ENCODE data around the gene COL4A4. TPM values are rescaled to one million over a fixed set of nuclear protein-coding genes. Genes with fewer than 3 reads are reported as not detected.

COL4A4 gene
- total RNA-seq, 1 donor, result 0.36 TPM

- Histone ChIP-seq H3K4me2 (ENCODE audit: insufficient read depth, low read length) (peak overlapping the region; percentile 63), H3K36me3 (ENCODE audit: insufficient read depth, low read length) (no peaks in the 10 kb centered on the region), H3K27me3 (ENCODE audit: insufficient read depth, low read length) (no peaks in the 10 kb centered on the region), H3K27ac (ENCODE audit: low read depth, low read length) (no peak overlapping the region), H3K9me3 (ENCODE audit: low read depth, low read length) (no peaks in the 10 kb centered on the region), H4K20me1 (ENCODE audit: insufficient read depth, low read length) (no peaks in the 10 kb centered on the region), H3K4me3 (ENCODE audit: insufficient read depth, low read length) (no peak overlapping the region), H3K79me2 (ENCODE audit: insufficient read depth, low read length) (no peaks in the 10 kb centered on the region), H2AFZ (ENCODE audit: low read length) (no peak overlapping the region), H3K4me1 (ENCODE audit: insufficient read depth, low read length) (peaks cover 13% of the 10 kb centered on the region)
- DNase-seq (ENCODE audit: insufficient read length, low spot score, missing footprints), result no peak
- TF ChIP-seq CTCF (IDR thresholded peaks at IDR 0.05; ENCODE audit: extremely low read depth, low read depth, low read length), result no peak
Measured at GRCh38 chr2:226970362-226970761, 193.6 kb downstream of the COL4A4 start.

- no peak for DNase-seq (ENCODE audit: insufficient read length, low spot score, missing footprints)
- Histone ChIP-seq H3K9me3 (ENCODE audit: low read depth, low read length) (no peaks in the 10 kb centered on the region), H4K20me1 (ENCODE audit: insufficient read depth, low read length) (no peaks in the 10 kb centered on the region), H3K4me2 (ENCODE audit: insufficient read depth, low read length) (peak overlapping the region; percentile 63), H3K4me1 (ENCODE audit: insufficient read depth, low read length) (peaks cover 13% of the 10 kb centered on the region), H3K36me3 (ENCODE audit: insufficient read depth, low read length) (no peaks in the 10 kb centered on the region), H3K79me2 (ENCODE audit: insufficient read depth, low read length) (no peaks in the 10 kb centered on the region), H3K27me3 (ENCODE audit: insufficient read depth, low read length) (no peaks in the 10 kb centered on the region), H3K4me3 (ENCODE audit: insufficient read depth, low read length) (peak overlapping the region; percentile 13), H2AFZ (ENCODE audit: low read length) (peak overlapping the region; percentile 65), H3K27ac (ENCODE audit: low read depth, low read length) (no peak overlapping the region)
- TF ChIP-seq CTCF (IDR thresholded peaks at IDR 0.05; ENCODE audit: extremely low read depth, low read depth, low read length), result no peak
Measured at GRCh38 chr2:226969417-226970080, 194.5 kb downstream of the COL4A4 start.

GRCh38 chr2:226965376-226965775 is 198.6 kb downstream of the COL4A4 start:
- Histone ChIP-seq H4K20me1 (ENCODE audit: insufficient read depth, low read length) (no peaks in the 10 kb centered on the region), H2AFZ (ENCODE audit: low read length) (no peak overlapping the region), H3K4me1 (ENCODE audit: insufficient read depth, low read length) (peaks cover 17% of the 10 kb centered on the region), H3K27me3 (ENCODE audit: insufficient read depth, low read length) (no peaks in the 10 kb centered on the region), H3K9me3 (ENCODE audit: low read depth, low read length) (no peaks in the 10 kb centered on the region), H3K79me2 (ENCODE audit: insufficient read depth, low read length) (no peaks in the 10 kb centered on the region), H3K4me2 (ENCODE audit: insufficient read depth, low read length) (no peak overlapping the region), H3K36me3 (ENCODE audit: insufficient read depth, low read length) (no peaks in the 10 kb centered on the region), H3K4me3 (ENCODE audit: insufficient read depth, low read length) (no peak overlapping the region), H3K27ac (ENCODE audit: low read depth, low read length) (no peak overlapping the region)
- no peak for DNase-seq (ENCODE audit: insufficient read length, low spot score, missing footprints)
- no peak for TF ChIP-seq CTCF (IDR thresholded peaks at IDR 0.05; ENCODE audit: extremely low read depth, low read depth, low read length)

- peak overlapping the region; percentile 14 for H3K4me2 ChIP-seq (ENCODE audit: insufficient read depth, low read length)
- H3K27ac ChIP-seq (ENCODE audit: low read depth, low read length), result no peak overlapping the region
- no peaks in the 10 kb centered on the region for H3K79me2 ChIP-seq (ENCODE audit: insufficient read depth, low read length)
- no peak overlapping the region for H2AFZ ChIP-seq (ENCODE audit: low read length)
- H3K27me3 ChIP-seq (ENCODE audit: insufficient read depth, low read length), result no peaks in the 10 kb centered on the region
- no peaks in the 10 kb centered on the region for H4K20me1 ChIP-seq (ENCODE audit: insufficient read depth, low read length)
- no peaks in the 10 kb centered on the region for H3K36me3 ChIP-seq (ENCODE audit: insufficient read depth, low read length)
- DNase-seq (ENCODE audit: insufficient read length, low spot score, missing footprints), result peak; percentile 72
- TF ChIP-seq CTCF (IDR thresholded peaks at IDR 0.05; ENCODE audit: extremely low read depth, low read depth, low read length), result no peak
- no peaks in the 10 kb centered on the region for H3K9me3 ChIP-seq (ENCODE audit: low read depth, low read length)
- no peak overlapping the region for H3K4me3 ChIP-seq (ENCODE audit: insufficient read depth, low read length)
- H3K4me1 ChIP-seq (ENCODE audit: insufficient read depth, low read length), result peaks cover 7% of the 10 kb centered on the region
Measured at GRCh38 chr2:226963528-226963927, 200.5 kb downstream of the COL4A4 start.

Measured in osteoblast (primary cell).